Peyer's patch (tissue), 4 donors: Measurements from ENCODE around the gene AMDHD2.
A peak's percentile ranks its signal among the peaks of the same experiment; 100 is the strongest.
"Not testable (repeated sequence)": the region's sequence is repeated elsewhere in the genome, so short reads cannot be mapped to it uniquely, and the experiment has no call there.

Experiments
- CTCF ChIP-seq, 6 experiments: fragments of 450-650 bp in 4 of 6; fragments of 200-600 bp in 2 of 6; sonication (generic) in 1 of 6; IDR thresholded peaks; one replicate each; pipeline ENCODE4 v1.5.1; 2017 to 2019; ENCODE audit warnings: antibody characterized with exemption in 6 of 6, mild to moderate bottlenecking in 3 of 6, moderate library complexity in 1 of 6
- POLR2A ChIP-seq, 2 donors: fragments of 450-650 bp; IDR thresholded peaks; one replicate each; pipeline ENCODE4 v1.5.1; 2017; ENCODE audit warnings: antibody characterized with exemption in 2 of 2, mild to moderate bottlenecking in 2 of 2, moderate library complexity in 2 of 2

- peak in 2 of 6 experiments; percentile 19 to 46 for TF ChIP-seq CTCF (IDR thresholded peaks at IDR 0.05)
- TF ChIP-seq POLR2A (IDR thresholded peaks at IDR 0.05): not testable (repeated sequence)
Measured at GRCh38 chr16:2560798-2561133, 40.6 kb downstream of the AMDHD2 start.
